Pancreas (tissue), 10 donors: Measurements from ENCODE around the gene ITPKA. TPM values are rescaled to one million over a fixed set of nuclear protein-coding genes. Genes with fewer than 3 reads are reported as not detected.

ENCODE experiments used
- ATAC-seq, 4 donors: fragments of 200-7000 bp; cut with Tn5 transposase; one replicate each; pipeline versions ENCODE4 v1.8.0 to v1.9.1; 2020; ENCODE audit warnings: mild to moderate bottlenecking in 4 of 4, moderate library complexity in 4 of 4
- DNase-seq, 6 donors: peaks; one replicate each; pipeline ENCODE4 v3.0.0-alpha.2; 2020
- FAIRE-seq: peaks from 2 replicates; lab custom pipeline; 2012; peaks lifted over from hg19 to GRCh38; lab: Jason Lieb, UNC
- H3K27ac ChIP-seq, 4 donors: fragments of 200-600 bp; sonication (generic); 1 replicate in 3 of 4; 2 replicates in 1 of 4; pipeline versions ENCODE4 v1.5.0 to v1.8.0; 2020
- H3K27me3 ChIP-seq, 4 donors: fragments of 200-600 bp; one replicate each; pipeline ENCODE4 v1.8.0; 2021
- H3K36me3 ChIP-seq, 3 donors: fragments of 200-600 bp; sonication (generic) in 1 of 3; one replicate each; pipeline versions ENCODE4 v1.5.0 to v1.8.0; 2020 to 2021
- H3K4me1 ChIP-seq, 3 donors: fragments of 200-600 bp; one replicate each; pipeline ENCODE4 v1.8.0; 2021
- H3K4me3 ChIP-seq, 4 donors: fragments of 200-600 bp; sonication (generic) in 2 of 4; one replicate each; pipeline versions ENCODE4 v1.5.0 to v1.8.0; 2020 to 2021
- H3K9me3 ChIP-seq, 4 donors: fragments of 200-600 bp; one replicate each; pipeline ENCODE4 v1.8.0; 2021
- WGBS, 2 donors: extraction: QIAGEN DNeasy Blood & Tissue Kit; methylation state at CpG; one replicate each; pipeline ENCODE4 v1.1.7; 2013; 5-methylcytosine and 5-hydroxymethylcytosine counted together
- intact Hi-C, 3 donors: fragments of 100-400 bp; cut with DNase I; formaldehyde crosslinking; loops; one replicate each; pipeline versions ENCODE4 v1.11.1 to v1.14.2; 2022
- polyA plus RNA-seq, 2 donors: library from polyadenylated mRNA; stranded (reverse); fragments of 200-250 nt; gene quantifications; one replicate each; pipeline ENCODE4 v1.2.3, GENCODE V29; 2013
- total RNA-seq, 6 donors: library from RNA; stranded (reverse); fragmentation: NEBNext Ultra II Directional in 4 of 6; extraction: Animal tissue kit (Norgen Biotek cat#: 25700) in 4 of 6; gene quantifications; one replicate each; pipeline versions ENCODE4 v1.2.1 to v1.2.4, GENCODE V29; 2021 to 2023
- TF ChIP-seq, protein P1 (sequence below), 4 donors: fragments of 200-600 bp; sonication (generic) in 3 of 4; IDR thresholded peaks; one replicate each; pipeline versions ENCODE4 v1.5.0 to v1.8.0; 2021; ENCODE audit warnings: antibody characterized with exemption in 4 of 4
- donor health status: healthy with polysubstance abuse.
- donor health status: DM: no; HTN: no; CAD: no; lungs with moderate emphysema.
- donor health status: DM: no; HTN: no; CAD: no.
- donor health status: control.
- donor health status: control.
- donor health status: Bipolar disorder and iron deficiency.
- donor health status: DM: yes; HTN: yes; CAD: no.
- donor health status: DM: no; HTN: no; CAD: no.
- donor health status: DM: no; HTN: no; CAD: no.
- donor health status: DM: yes; HTN: yes; CAD: no.

The ITPKA gene
- total and polyA plus RNA-seq, 8 donors = 0.64 to 2.8 (median 1.1) TPM

DNA sequence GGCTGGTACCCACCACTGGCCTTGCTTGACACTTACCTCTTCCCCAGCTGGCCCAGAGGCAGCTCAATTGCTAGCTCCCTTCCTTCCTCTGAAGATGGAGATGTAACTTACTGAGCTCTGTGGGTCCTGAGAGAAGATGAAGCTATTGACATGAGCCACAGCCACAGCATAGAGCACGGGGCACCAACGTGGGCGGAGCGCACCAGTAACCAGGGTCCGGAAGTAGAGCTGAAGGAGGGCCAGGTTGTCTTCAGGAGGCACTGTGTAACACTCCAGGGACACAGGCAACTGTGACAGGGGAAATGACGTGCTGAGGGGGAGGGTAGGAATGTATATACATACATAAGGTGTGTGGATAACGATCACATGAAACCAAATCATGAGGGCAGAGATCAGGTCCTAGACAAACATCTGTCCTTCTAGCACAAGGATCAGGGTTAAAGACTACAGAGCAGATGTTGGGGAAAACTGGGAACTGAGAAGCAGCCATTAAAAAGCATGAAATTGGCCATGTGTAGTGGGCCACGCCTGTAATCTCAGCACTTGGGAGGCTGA is 24.3 kb downstream of the ITPKA start:
- Histone ChIP-seq H3K4me3 (no peak overlapping the region), H3K4me1 (peaks cover 0 to 6% (median 0%) of the 10 kb centered on the region in 3 donors), H3K9me3 (no peaks in the 10 kb centered on the region), H3K36me3 (no peaks in the 10 kb centered on the region), H3K27ac (no peak overlapping the region), H3K27me3 (peaks cover 0 to under 1% (median 0%) of the 10 kb centered on the region in 4 donors)
- no peak for DNase-seq
- no peak for ATAC-seq
- TF ChIP-seq, protein P1, sequence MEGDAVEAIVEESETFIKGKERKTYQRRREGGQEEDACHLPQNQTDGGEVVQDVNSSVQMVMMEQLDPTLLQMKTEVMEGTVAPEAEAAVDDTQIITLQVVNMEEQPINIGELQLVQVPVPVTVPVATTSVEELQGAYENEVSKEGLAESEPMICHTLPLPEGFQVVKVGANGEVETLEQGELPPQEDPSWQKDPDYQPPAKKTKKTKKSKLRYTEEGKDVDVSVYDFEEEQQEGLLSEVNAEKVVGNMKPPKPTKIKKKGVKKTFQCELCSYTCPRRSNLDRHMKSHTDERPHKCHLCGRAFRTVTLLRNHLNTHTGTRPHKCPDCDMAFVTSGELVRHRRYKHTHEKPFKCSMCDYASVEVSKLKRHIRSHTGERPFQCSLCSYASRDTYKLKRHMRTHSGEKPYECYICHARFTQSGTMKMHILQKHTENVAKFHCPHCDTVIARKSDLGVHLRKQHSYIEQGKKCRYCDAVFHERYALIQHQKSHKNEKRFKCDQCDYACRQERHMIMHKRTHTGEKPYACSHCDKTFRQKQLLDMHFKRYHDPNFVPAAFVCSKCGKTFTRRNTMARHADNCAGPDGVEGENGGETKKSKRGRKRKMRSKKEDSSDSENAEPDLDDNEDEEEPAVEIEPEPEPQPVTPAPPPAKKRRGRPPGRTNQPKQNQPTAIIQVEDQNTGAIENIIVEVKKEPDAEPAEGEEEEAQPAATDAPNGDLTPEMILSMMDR (IDR thresholded peaks at IDR 0.05) = no peak
- WGBS, 2 donors = 89 to 96% methylated on average over 8 of the region's 8 CpGs
- intact Hi-C loops = no loop called here
- FAIRE-seq = no peak

DNA sequence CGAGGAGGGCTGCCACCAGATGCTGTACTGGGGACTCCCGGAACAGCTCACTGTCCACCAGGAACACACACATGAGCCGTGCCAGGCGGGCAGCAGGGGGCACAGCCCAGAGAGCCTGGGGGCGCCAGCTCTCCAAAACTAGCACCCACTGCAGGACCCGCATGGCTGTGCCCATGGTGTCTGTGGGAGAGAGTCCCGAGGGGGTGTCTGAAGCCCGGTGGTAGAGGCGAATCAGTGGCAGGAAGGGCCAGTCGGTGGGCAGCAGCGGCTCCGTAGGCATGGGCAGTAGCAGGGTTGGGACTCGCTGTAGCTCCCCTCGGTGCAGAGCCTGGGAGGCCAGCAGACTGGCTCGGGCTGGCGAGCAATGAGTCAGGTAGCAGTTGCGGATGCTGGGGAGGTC is 27.0 kb downstream of the ITPKA start:
- ATAC-seq (no peak), DNase-seq (no peak), FAIRE-seq (no peak)
- no peaks in the 10 kb centered on the region for H3K4me1 ChIP-seq
- H3K9me3 ChIP-seq = no peaks in the 10 kb centered on the region
- no peak overlapping the region for H3K27ac ChIP-seq
- no peaks in the 10 kb centered on the region for H3K36me3 ChIP-seq
- no peaks in the 10 kb centered on the region for H3K27me3 ChIP-seq
- intact Hi-C loops = no loop called here
- TF ChIP-seq, protein P1 (IDR thresholded peaks at IDR 0.05) = no peak
- no peak overlapping the region for H3K4me3 ChIP-seq
- WGBS, 2 donors = 97% methylated on average over 17 of the region's 17 CpGs

DNA sequence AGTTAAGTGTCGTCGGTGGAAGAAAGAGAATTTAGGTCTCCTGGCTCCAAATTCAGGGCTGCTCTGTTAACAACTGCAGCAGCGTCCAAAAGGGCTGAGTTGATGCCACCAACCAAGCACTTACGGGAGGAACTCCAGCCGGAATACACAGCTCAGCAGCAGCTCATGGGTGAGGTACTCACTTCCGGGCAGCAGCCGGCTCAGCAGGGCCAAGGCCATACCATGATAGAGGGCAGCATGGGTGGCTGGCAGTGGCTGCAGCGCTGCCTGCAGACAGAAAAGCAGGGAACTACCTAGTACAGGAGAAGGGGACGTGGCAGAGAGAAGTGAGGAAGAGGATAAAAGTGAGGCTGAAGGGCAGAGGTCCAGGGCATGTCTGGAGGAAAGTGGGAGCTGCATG is 27.9 kb downstream of the ITPKA start:
- H3K36me3 ChIP-seq = peaks cover 0 to 6% (median 0%) of the 10 kb centered on the region in 3 donors
- no peak overlapping the region for H3K4me3 ChIP-seq
- no peak for DNase-seq
- intact Hi-C loops = no loop called here
- H3K9me3 ChIP-seq = no peaks in the 10 kb centered on the region
- no peaks in the 10 kb centered on the region for H3K27me3 ChIP-seq
- TF ChIP-seq, protein P1 (IDR thresholded peaks at IDR 0.05) = no peak
- FAIRE-seq = no peak
- peak in 1 of 4 donors; percentile 6 for ATAC-seq
- H3K27ac ChIP-seq = no peak overlapping the region
- 82 to 86% methylated on average over 9 of the region's 9 CpGs for WGBS, 2 donors
- H3K4me1 ChIP-seq = no peaks in the 10 kb centered on the region

DNA sequence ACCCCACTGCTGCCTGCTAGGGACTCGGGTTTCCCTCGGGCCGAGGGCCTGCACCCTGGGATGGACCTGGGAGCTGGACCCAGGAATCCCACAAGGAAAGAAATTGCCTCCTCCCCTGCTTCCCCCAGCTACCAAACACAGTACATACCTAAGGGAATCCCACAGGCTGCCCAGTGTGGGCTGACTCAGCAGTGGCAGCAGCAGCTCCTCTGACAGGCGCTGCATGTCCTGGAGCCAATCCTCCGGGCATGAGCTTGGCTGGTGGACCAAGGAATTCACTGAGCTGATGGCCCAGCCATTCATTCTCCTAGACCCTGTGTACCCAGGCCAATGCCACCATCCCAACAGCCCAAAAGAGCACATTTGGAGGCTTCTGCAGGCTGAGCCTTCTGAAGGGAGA is 29.4 kb downstream of the ITPKA start:
- intact Hi-C loops = no loop called here
- Histone ChIP-seq H3K4me1 (no peaks in the 10 kb centered on the region), H3K36me3 (peaks cover 0 to 21% (median 5%) of the 10 kb centered on the region in 3 donors), H3K9me3 (no peaks in the 10 kb centered on the region), H3K4me3 (no peak overlapping the region), H3K27ac (no peak overlapping the region), H3K27me3 (no peaks in the 10 kb centered on the region)
- 90% methylated on average over 5 of the region's 5 CpGs for WGBS, 2 donors
- no peak for ATAC-seq
- no peak for FAIRE-seq
- TF ChIP-seq, protein P1 (IDR thresholded peaks at IDR 0.05) = no peak
- no peak for DNase-seq

DNA sequence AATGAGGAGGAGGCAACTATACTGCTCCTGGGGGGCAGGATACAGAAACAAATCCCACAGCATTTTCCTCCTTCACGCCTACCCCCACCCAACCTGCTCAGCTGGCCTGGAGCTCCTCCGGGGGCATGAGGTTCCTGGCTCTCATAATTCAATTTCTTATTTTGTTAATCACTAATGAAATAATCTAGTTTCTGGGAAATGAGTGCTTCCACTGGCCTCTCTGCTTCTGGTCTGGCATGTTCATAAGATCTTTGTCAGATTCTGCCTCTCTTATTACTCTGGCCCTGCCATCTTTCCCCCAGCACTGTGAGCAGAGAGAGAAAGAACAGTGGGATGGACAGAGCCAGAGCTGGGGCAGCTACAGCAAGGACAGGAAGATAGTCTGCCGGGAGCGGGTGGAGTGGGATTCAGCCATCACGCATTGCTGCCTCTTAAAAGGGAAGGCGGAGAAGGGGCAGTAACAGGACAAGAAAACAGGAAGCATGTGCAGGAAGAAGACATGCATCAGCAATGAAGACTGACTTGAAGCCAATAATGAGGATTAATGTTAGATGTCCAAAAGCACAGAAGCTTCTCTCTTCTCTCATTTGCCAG is 36.8 kb downstream of the ITPKA start:
- TF ChIP-seq, protein P1 (IDR thresholded peaks at IDR 0.05) = no peak
- no peak for ATAC-seq

More for the DNA sequence above, 36.8 kb downstream of the ITPKA start:
- peaks cover 3 to 55% (median 16%) of the 10 kb centered on the region in 3 donors for H3K36me3 ChIP-seq
- no peaks in the 10 kb centered on the region for H3K4me1 ChIP-seq
- no peaks in the 10 kb centered on the region for H3K27me3 ChIP-seq
- DNase-seq (no peak), FAIRE-seq (no peak)
- intact Hi-C loops = no loop called here
- WGBS, 2 donors = 94 to 95% methylated on average over 6 of the region's 6 CpGs
- no peak overlapping the region for H3K4me3 ChIP-seq
- no peaks in the 10 kb centered on the region for H3K9me3 ChIP-seq
- no peak overlapping the region for H3K27ac ChIP-seq
